Pancreas (tissue), 10 donors: Measurements from ENCODE around the gene STKLD1. TPM values are rescaled to one million over a fixed set of nuclear protein-coding genes. Genes with fewer than 3 reads are reported as not detected.
A peak's percentile ranks its signal among the peaks of the same experiment; 100 is the strongest.

Experiments used
- ATAC-seq, 4 donors: fragments of 200-7000 bp; cut with Tn5 transposase; one replicate each; pipeline versions ENCODE4 v1.8.0 to v1.9.1; 2020; ENCODE audit warnings: mild to moderate bottlenecking in 4 of 4, moderate library complexity in 4 of 4
- DNase-seq, 6 donors: peaks; one replicate each; pipeline ENCODE4 v3.0.0-alpha.2; 2020
- FAIRE-seq: peaks from 2 replicates; lab custom pipeline; 2012; peaks lifted over from hg19 to GRCh38; lab: Jason Lieb, UNC
- H3K27ac ChIP-seq, 4 donors: fragments of 200-600 bp; sonication (generic); 1 replicate in 3 of 4; 2 replicates in 1 of 4; pipeline versions ENCODE4 v1.5.0 to v1.8.0; 2020
- H3K27me3 ChIP-seq, 4 donors: fragments of 200-600 bp; one replicate each; pipeline ENCODE4 v1.8.0; 2021
- H3K36me3 ChIP-seq, 3 donors: fragments of 200-600 bp; sonication (generic) in 1 of 3; one replicate each; pipeline versions ENCODE4 v1.5.0 to v1.8.0; 2020 to 2021
- H3K4me1 ChIP-seq, 3 donors: fragments of 200-600 bp; one replicate each; pipeline ENCODE4 v1.8.0; 2021
- H3K4me3 ChIP-seq, 4 donors: fragments of 200-600 bp; sonication (generic) in 2 of 4; one replicate each; pipeline versions ENCODE4 v1.5.0 to v1.8.0; 2020 to 2021
- H3K9me3 ChIP-seq, 4 donors: fragments of 200-600 bp; one replicate each; pipeline ENCODE4 v1.8.0; 2021
- WGBS, 2 donors: extraction: QIAGEN DNeasy Blood & Tissue Kit; methylation state at CpG; one replicate each; pipeline ENCODE4 v1.1.7; 2013; 5-methylcytosine and 5-hydroxymethylcytosine counted together
- intact Hi-C, 3 donors: fragments of 100-400 bp; cut with DNase I; formaldehyde crosslinking; loops; one replicate each; pipeline versions ENCODE4 v1.11.1 to v1.14.2; 2022
- polyA plus RNA-seq, 2 donors: library from polyadenylated mRNA; stranded (reverse); fragments of 200-250 nt; gene quantifications; one replicate each; pipeline ENCODE4 v1.2.3, GENCODE V29; 2013
- total RNA-seq, 6 donors: library from RNA; stranded (reverse); fragmentation: NEBNext Ultra II Directional in 4 of 6; extraction: Animal tissue kit (Norgen Biotek cat#: 25700) in 4 of 6; gene quantifications; one replicate each; pipeline versions ENCODE4 v1.2.1 to v1.2.4, GENCODE V29; 2021 to 2023
- TF ChIP-seq, protein P1 (sequence below), 4 donors: fragments of 200-600 bp; sonication (generic) in 3 of 4; IDR thresholded peaks; one replicate each; pipeline versions ENCODE4 v1.5.0 to v1.8.0; 2021; ENCODE audit warnings: antibody characterized with exemption in 4 of 4
- donor health status: healthy with polysubstance abuse.
- donor health status: DM: no; HTN: no; CAD: no; lungs with moderate emphysema.
- donor health status: DM: no; HTN: no; CAD: no.
- donor health status: control.
- donor health status: control.
- donor health status: Bipolar disorder and iron deficiency.
- donor health status: DM: yes; HTN: yes; CAD: no.
- donor health status: DM: no; HTN: no; CAD: no.
- donor health status: DM: no; HTN: no; CAD: no.
- donor health status: DM: yes; HTN: yes; CAD: no.

STKLD1 gene
- total and polyA plus RNA-seq, 8 donors, result 0.31 to 3.1 (median 0.76) TPM

GRCh38 chr9:133366435-133366834 is 9.7 kb upstream of the STKLD1 start:
- FAIRE-seq, result no peak
- peaks cover 3 to 54% (median 41%) of the 10 kb centered on the region in 3 donors for H3K36me3 ChIP-seq

GRCh38 chr9:133367221-133367620 is 8.9 kb upstream of the STKLD1 start:
- DNase-seq, result peak in 3 of 6 donors; percentile 14 to 70 (median 53)
- Histone ChIP-seq H3K4me3 (no peak overlapping the region), H3K27ac (peak overlapping the region in 1 of 4 donors; percentile 16), H3K4me1 (peaks cover 42 to 48% (median 43%) of the 10 kb centered on the region in 3 donors), H3K9me3 (no peaks in the 10 kb centered on the region), H3K27me3 (no peaks in the 10 kb centered on the region), H3K36me3 (peaks cover 3 to 46% (median 39%) of the 10 kb centered on the region in 3 donors)
- no peak for FAIRE-seq
- intact Hi-C loops, result no loop called here
- ATAC-seq, result no peak
- TF ChIP-seq, protein P1, sequence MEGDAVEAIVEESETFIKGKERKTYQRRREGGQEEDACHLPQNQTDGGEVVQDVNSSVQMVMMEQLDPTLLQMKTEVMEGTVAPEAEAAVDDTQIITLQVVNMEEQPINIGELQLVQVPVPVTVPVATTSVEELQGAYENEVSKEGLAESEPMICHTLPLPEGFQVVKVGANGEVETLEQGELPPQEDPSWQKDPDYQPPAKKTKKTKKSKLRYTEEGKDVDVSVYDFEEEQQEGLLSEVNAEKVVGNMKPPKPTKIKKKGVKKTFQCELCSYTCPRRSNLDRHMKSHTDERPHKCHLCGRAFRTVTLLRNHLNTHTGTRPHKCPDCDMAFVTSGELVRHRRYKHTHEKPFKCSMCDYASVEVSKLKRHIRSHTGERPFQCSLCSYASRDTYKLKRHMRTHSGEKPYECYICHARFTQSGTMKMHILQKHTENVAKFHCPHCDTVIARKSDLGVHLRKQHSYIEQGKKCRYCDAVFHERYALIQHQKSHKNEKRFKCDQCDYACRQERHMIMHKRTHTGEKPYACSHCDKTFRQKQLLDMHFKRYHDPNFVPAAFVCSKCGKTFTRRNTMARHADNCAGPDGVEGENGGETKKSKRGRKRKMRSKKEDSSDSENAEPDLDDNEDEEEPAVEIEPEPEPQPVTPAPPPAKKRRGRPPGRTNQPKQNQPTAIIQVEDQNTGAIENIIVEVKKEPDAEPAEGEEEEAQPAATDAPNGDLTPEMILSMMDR (IDR thresholded peaks at IDR 0.05), result no peak
- 76 to 83% methylated on average over 22 of the region's 22 CpGs for WGBS, 2 donors

More at GRCh38 chr9:133366435-133366834, 9.7 kb upstream of the STKLD1 start:
- Histone ChIP-seq H3K9me3 (no peaks in the 10 kb centered on the region), H3K4me3 (no peak overlapping the region), H3K27ac (no peak overlapping the region), H3K27me3 (no peaks in the 10 kb centered on the region), H3K4me1 (peaks cover 34 to 40% (median 35%) of the 10 kb centered on the region in 3 donors)
- intact Hi-C loops, result no loop called here
- peak in 1 of 6 donors; percentile 43 for DNase-seq
- 77 to 87% methylated on average over 11 of the region's 11 CpGs for WGBS, 2 donors
- ATAC-seq, result no peak
- TF ChIP-seq, protein P1 (IDR thresholded peaks at IDR 0.05), result no peak

DNA sequence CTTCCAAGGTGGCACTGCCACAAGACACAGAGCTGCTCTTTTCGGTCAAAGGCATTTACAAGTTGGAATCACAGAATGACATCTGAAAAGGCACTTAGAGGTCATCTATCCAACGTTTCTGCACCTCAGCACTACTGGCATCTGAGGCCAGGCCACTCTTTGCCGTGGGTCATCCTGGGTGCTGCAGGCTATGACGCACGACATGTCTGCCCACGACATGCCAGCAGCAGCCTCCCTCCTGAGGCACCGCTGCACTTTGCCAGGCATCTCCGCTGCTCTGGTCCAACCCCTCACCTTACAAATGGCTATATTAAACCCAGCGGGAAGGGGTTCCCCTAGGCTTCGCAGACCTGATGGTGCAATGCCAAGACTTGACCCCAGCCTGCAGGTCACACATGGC is 8.4 kb upstream of the STKLD1 start:
- DNase-seq (no peak), FAIRE-seq (no peak), ATAC-seq (peak in 1 of 4 donors; percentile 1)
- Histone ChIP-seq H3K27ac (peak overlapping the region in 3 of 4 donors; percentile 38 to 74 (median 57)), H3K4me1 (peaks cover 45 to 53% (median 48%) of the 10 kb centered on the region in 3 donors), H3K9me3 (no peaks in the 10 kb centered on the region), H3K4me3 (peak overlapping the region in 1 of 4 donors; percentile 8), H3K27me3 (no peaks in the 10 kb centered on the region), H3K36me3 (peaks cover 0 to 40% (median 39%) of the 10 kb centered on the region in 3 donors)
- TF ChIP-seq, protein P1 (IDR thresholded peaks at IDR 0.05), result no peak
- WGBS, 2 donors, result 58 to 65% methylated on average over 10 of the region's 10 CpGs
- intact Hi-C loops, result no loop called here

- FAIRE-seq (no peak), ATAC-seq (peak; percentile 46 to 63 (median 58)), DNase-seq (peak in 2 of 6 donors; percentile 53 to 55)
- Histone ChIP-seq H3K27me3 (no peaks in the 10 kb centered on the region), H3K36me3 (peaks cover 0 to 34% (median 33%) of the 10 kb centered on the region in 3 donors), H3K9me3 (no peaks in the 10 kb centered on the region), H3K27ac (peak overlapping the region; percentile 35 to 74 (median 48)), H3K4me3 (peak overlapping the region in 1 of 4 donors; percentile 8), H3K4me1 (peaks cover 45 to 59% (median 52%) of the 10 kb centered on the region in 3 donors)
- 26 to 29% methylated on average over 18 of the region's 18 CpGs for WGBS, 2 donors
- TF ChIP-seq, protein P1 (IDR thresholded peaks at IDR 0.05), result no peak
- intact Hi-C loops, result no loop called here
Observed at GRCh38 chr9:133368249-133368881, 7.8 kb upstream of the STKLD1 start.

GRCh38 chr9:133369422-133369821 is 6.7 kb upstream of the STKLD1 start:
- no peaks in the 10 kb centered on the region for H3K9me3 ChIP-seq
- peaks cover 52 to 70% (median 53%) of the 10 kb centered on the region in 3 donors for H3K4me1 ChIP-seq
- H3K36me3 ChIP-seq, result peaks cover 0 to 27% (median 24%) of the 10 kb centered on the region in 3 donors
- H3K4me3 ChIP-seq, result no peak overlapping the region
- TF ChIP-seq, protein P1 (IDR thresholded peaks at IDR 0.05), result no peak
- H3K27ac ChIP-seq, result peak overlapping the region in 2 of 4 donors; percentile 57 to 74
- FAIRE-seq, result no peak
- WGBS, 2 donors, result 46 to 49% methylated on average over 6 of the region's 6 CpGs
- no peak for ATAC-seq
- H3K27me3 ChIP-seq, result no peaks in the 10 kb centered on the region
- no peak for DNase-seq
- intact Hi-C loops, result no loop called here
